ENCODE data around the gene PCOLCE2.

PCOLCE2 gene

DNA sequence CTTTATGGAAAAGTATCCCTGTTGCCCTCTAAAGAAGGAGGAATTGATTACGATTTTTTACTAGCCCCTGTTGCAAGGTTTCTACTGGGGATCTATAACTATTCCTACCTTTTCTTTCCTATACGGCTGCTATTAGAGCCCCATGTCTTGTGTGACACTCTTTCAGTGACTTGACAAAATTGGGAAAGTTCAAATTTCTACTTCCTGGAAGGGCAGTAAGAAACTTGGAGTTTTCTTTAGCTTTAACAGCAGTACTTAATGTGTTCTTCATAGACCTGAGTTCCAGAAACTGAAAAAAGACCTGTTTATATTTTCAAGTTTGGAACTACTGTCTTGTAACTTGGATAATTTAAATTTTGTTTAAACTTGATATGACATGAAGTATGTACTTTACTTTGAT, 110.3 kb downstream of the PCOLCE2 start:
- no peaks in the 10 kb centered on the region for H3K4me1 Mint-ChIP-seq
- H3K9me3 Mint-ChIP-seq = peaks cover 3% of the 10 kb centered on the region
- no peak for ATAC-seq
- no peaks in the 10 kb centered on the region for H3K27me3 Mint-ChIP-seq
- H3K36me3 Mint-ChIP-seq = peaks cover 5% of the 10 kb centered on the region
- no peak overlapping the region for H3K27ac Mint-ChIP-seq
- no peak overlapping the region for H3K4me3 Mint-ChIP-seq

DNA sequence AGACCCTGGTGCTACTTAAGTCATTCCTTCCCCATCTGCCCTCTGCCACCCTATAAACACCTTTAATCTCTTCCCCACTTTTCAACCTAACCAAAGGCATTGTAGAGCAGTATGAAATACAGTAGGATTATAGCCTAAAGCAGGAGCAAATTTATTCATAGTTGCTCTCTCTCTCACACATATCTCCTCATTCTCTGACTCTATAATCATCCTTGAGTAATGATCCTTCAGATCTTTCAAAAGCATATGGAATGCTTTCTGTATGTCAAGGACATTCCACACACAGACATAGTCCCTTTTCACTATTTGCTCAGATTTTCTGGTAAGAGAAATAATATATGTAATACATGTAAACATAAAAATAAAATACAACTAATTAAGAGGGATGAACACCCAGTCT, 111.0 kb downstream of the PCOLCE2 start:
- H3K4me1 Mint-ChIP-seq = no peaks in the 10 kb centered on the region
- peaks cover 4% of the 10 kb centered on the region for H3K9me3 Mint-ChIP-seq
- H3K4me3 Mint-ChIP-seq = no peak overlapping the region
- ATAC-seq = no peak
- no peak overlapping the region for H3K27ac Mint-ChIP-seq
- H3K36me3 Mint-ChIP-seq = peaks cover 7% of the 10 kb centered on the region
- H3K27me3 Mint-ChIP-seq = no peaks in the 10 kb centered on the region

DNA sequence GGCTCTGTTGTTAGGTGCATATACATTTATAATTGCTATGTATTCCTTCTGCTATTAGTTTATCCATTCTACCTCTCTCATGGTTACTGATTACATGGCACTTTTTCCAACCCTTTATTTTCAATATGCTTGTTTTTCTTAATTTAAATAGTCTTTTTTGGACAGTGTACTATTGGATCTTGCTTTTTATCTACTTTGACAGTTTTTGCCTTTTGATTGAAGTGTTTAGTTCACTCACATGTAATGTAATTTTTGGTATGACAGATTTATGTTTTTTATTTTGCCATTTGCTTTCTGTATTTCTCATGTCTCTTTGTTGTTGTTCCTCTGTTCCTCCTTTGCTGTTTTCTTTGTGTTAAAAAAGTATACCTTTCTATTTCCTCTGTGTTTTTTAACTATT, 120.5 kb downstream of the PCOLCE2 start:
- Mint-ChIP-seq H3K27me3 (no peaks in the 10 kb centered on the region), H3K4me3 (no peak overlapping the region), H3K36me3 (peaks cover 47% of the 10 kb centered on the region), H3K27ac (no peak overlapping the region), H3K4me1 (no peaks in the 10 kb centered on the region), H3K9me3 (peaks cover 22% of the 10 kb centered on the region)
- ATAC-seq = no peak
